HCT116 (cell line): ENCODE measurements around the gene BST2. TPM values are rescaled to one million over a fixed set of nuclear protein-coding genes. Genes with fewer than 3 reads are reported as not detected.

ENCODE experiments used
- ATAC-seq: fragments of 200-7000 bp; cut with Tn5 transposase; 2 replicates; pipeline ENCODE4 v1.9.1; 2020; ENCODE audit warnings: mild to moderate bottlenecking, moderate library complexity
- BruUV-seq: library from RNA; stranded (reverse); fragments of 400-500 nt; replicated peaks from 2 replicates; lab custom pipeline; 2021; lab: Mats Ljungman, UMichigan
- CTCF ChIA-PET: fragments of 300-600 bp; sonication (Branson Sonifier 250); formaldehyde crosslinking; loops from one replicate; lab custom pipeline; 2021; ENCODE audit warnings: antibody characterized with exemption; lab: Charles Lee
- POLR2A ChIA-PET: fragments of 300-600, 350-600 bp; sonication (Branson Sonifier 250); formaldehyde crosslinking; loops from one replicate; lab custom pipeline; 2021; ENCODE audit warnings: antibody characterized with exemption; lab: Charles Lee
- RAD21 ChIA-PET, 2 experiments: fragments of 300-600 bp; sonication (Branson Sonifier 250); formaldehyde crosslinking; loops; one replicate each; lab custom pipeline; 2023; ENCODE audit warnings: low total read pairs in 2 of 2; ENCODE audit not compliant: uncharacterized antibody in 2 of 2, unreplicated experiment in 2 of 2, low non-redundant PET in 1 of 2; lab: Charles Lee
- DNase-seq: peaks from one replicate; pipeline ENCODE4 v3.0.0-alpha.2; 2010; ENCODE audit warnings: low read depth, low spot score
- H2AFZ ChIP-seq: fragments of 200-600 bp; shearing (Covaris generic), sonication (generic); 2 replicates; pipeline ENCODE4 v1.6.1; 2017; ENCODE audit warnings: low read depth, mixed run types, mixed read lengths, antibody characterized with exemption, low read length; ENCODE audit not compliant: poor library complexity, severe bottlenecking
- H3K27ac ChIP-seq: 2 replicates; pipeline ENCODE4 v1.5.1; 2012; ENCODE audit warnings: low read depth, low read length
- H3K27me3 ChIP-seq: fragments of 200-600 bp; sonication (generic); 2 replicates; pipeline ENCODE4 v1.6.1; 2016; ENCODE audit warnings: mixed run types, low read length, mixed read lengths; ENCODE audit not compliant: insufficient read depth
- H3K36me3 ChIP-seq, 2 experiments: fragments of 200-500 bp in 1 of 2; fragments of 200-600 bp in 1 of 2; sonication (Bioruptor generic) in 1 of 2; sonication (generic) in 1 of 2; 2 replicates each; pipeline versions ENCODE4 v1.5.1 to v1.6.1; 2014 to 2016; ENCODE audit warnings: low read length in 2 of 2, inconsistent platforms in 1 of 2, mixed read lengths in 1 of 2, mixed run types in 1 of 2; ENCODE audit not compliant: insufficient read depth in 2 of 2, control insufficient read depth in 1 of 2
- H3K4me1 ChIP-seq, 2 experiments: fragments of 200-600 bp in 1 of 2; sonication (generic) in 1 of 2; 2 replicates each; pipeline versions ENCODE4 v1.5.1 to v1.6.1; 2012 to 2017; ENCODE audit warnings: low read length in 2 of 2, inconsistent platforms in 1 of 2, mild to moderate bottlenecking in 1 of 2, mixed read lengths in 1 of 2, mixed run types in 1 of 2, moderate library complexity in 1 of 2; ENCODE audit not compliant: insufficient read depth in 2 of 2, control insufficient read depth in 1 of 2
- H3K4me2 ChIP-seq: fragments of 200-600 bp; sonication (generic); 2 replicates; pipeline ENCODE4 v1.6.1; 2017; ENCODE audit warnings: mixed run types, low read length, mixed read lengths
- H3K4me3 ChIP-seq, 2 experiments: fragments of 200-600 bp in 1 of 2; sonication (generic) in 1 of 2; replicated peaks in 1 of 2; 2 replicates each; pipeline ENCODE4 v1.5.1; 2011 to 2016; ENCODE audit warnings: low read length in 2 of 2, control low read depth in 1 of 2, low read depth in 1 of 2, mild to moderate bottlenecking in 1 of 2, mixed read lengths in 1 of 2, mixed run types in 1 of 2
- H3K79me2 ChIP-seq: fragments of 200-600 bp; sonication (generic); 2 replicates; pipeline ENCODE4 v1.6.1; 2017; ENCODE audit warnings: mild to moderate bottlenecking, mixed run types, low read length, moderate library complexity, mixed read lengths; ENCODE audit not compliant: insufficient read depth
- H3K9ac ChIP-seq: fragments of 200-600 bp; sonication (generic); 2 replicates; pipeline ENCODE4 v1.6.1; 2016; ENCODE audit warnings: low read length, mixed read lengths
- H3K9me2 ChIP-seq: fragments of 200-600 bp; sonication (generic), shearing (Covaris generic); 2 replicates; pipeline ENCODE4 v1.6.1; 2017; ENCODE audit warnings: mixed run types, mild to moderate bottlenecking, moderate library complexity; ENCODE audit not compliant: insufficient read depth
- H3K9me3 ChIP-seq, 2 experiments: fragments of 200-500 bp in 1 of 2; fragments of 200-600 bp in 1 of 2; sonication (Bioruptor generic) in 1 of 2; sonication (generic) in 1 of 2; 2 replicates each; pipeline ENCODE4 v1.6.1; 2014 to 2017; ENCODE audit warnings: low read length in 2 of 2, mixed read lengths in 2 of 2, inconsistent platforms in 1 of 2, low read depth in 1 of 2, mild to moderate bottlenecking in 1 of 2, mixed run types in 1 of 2, moderate library complexity in 1 of 2; ENCODE audit not compliant: control insufficient read depth in 1 of 2, insufficient read depth in 1 of 2
- H4K20me1 ChIP-seq: fragments of 200-600 bp; sonication (generic), shearing (Covaris generic); 2 replicates; pipeline ENCODE4 v1.6.1; 2017; ENCODE audit warnings: mixed run types, mild to moderate bottlenecking, moderate library complexity; ENCODE audit not compliant: insufficient read depth
- CBX3 ChIP-seq: IDR thresholded peaks from 2 replicates; pipeline ENCODE4 v1.6.1; 2012; ENCODE audit warnings: low read depth
- CEBPB ChIP-seq: IDR thresholded peaks from 2 replicates; pipeline ENCODE4 v1.6.1; 2012; ENCODE audit warnings: low read depth
- ELF1 ChIP-seq: IDR thresholded peaks from 2 replicates; pipeline ENCODE4 v1.6.1; 2012; ENCODE audit warnings: low read depth, borderline replicate concordance
- EZH2 ChIP-seq: fragments of 200-600 bp; sonication (generic); IDR thresholded peaks from 2 replicates; pipeline ENCODE4 v1.6.1; 2017; ENCODE audit warnings: antibody characterized with exemption, mixed run types
- EZH2phosphoT487 ChIP-seq: fragments of 200-600 bp; IDR thresholded peaks from 2 replicates; pipeline ENCODE4 v1.6.1; 2018; ENCODE audit warnings: antibody characterized with exemption, borderline replicate concordance
- FOSL1 ChIP-seq: IDR thresholded peaks from 2 replicates; pipeline ENCODE4 v1.6.1; 2012; ENCODE audit warnings: low read depth
- POLR2AphosphoS5 ChIP-seq: IDR thresholded peaks from 2 replicates; pipeline ENCODE4 v1.6.1; 2011; ENCODE audit warnings: mild to moderate bottlenecking, low read depth, low read length, moderate library complexity
- SP1 ChIP-seq: IDR thresholded peaks from 2 replicates; pipeline ENCODE4 v1.6.1; 2012; ENCODE audit warnings: low read depth
- SRF ChIP-seq: IDR thresholded peaks from 2 replicates; pipeline ENCODE4 v1.6.1; 2012; ENCODE audit warnings: low read depth
- TCF7L2 ChIP-seq: IDR thresholded peaks from 2 replicates; pipeline ENCODE4 v1.7.0; 2011; ENCODE audit warnings: borderline replicate concordance, inconsistent platforms; ENCODE audit not compliant: insufficient read depth, insufficient read length; ENCODE audit errors: extremely low read depth
- intact Hi-C: fragments of 100-400 bp; cut with micrococcal nuclease; formaldehyde crosslinking; loops from 2 replicates; pipeline ENCODE4 v1.10.0; 2022
- total RNA-seq: library from RNA; stranded (reverse); gene quantifications from one replicate; pipeline ENCODE4 v1.2.1, GENCODE V29; 2021; ENCODE audit not compliant: unreplicated experiment
- TF ChIP-seq, protein P1 (sequence below): IDR thresholded peaks from 2 replicates; pipeline ENCODE4 v1.6.1; 2011; ENCODE audit warnings: mild to moderate bottlenecking, low read length, moderate library complexity; ENCODE audit not compliant: insufficient replicate concordance; ENCODE audit errors: extremely low read depth
- TF ChIP-seq, protein P2 (sequence below): IDR thresholded peaks from 2 replicates; pipeline ENCODE4 v1.6.1; 2012
- TF ChIP-seq, protein P3 (sequence below): IDR thresholded peaks from 2 replicates; pipeline ENCODE4 v1.6.1; 2012

The BST2 gene
- total RNA-seq, 1 experiment from 2014 or later: 5.4 TPM

DNA sequence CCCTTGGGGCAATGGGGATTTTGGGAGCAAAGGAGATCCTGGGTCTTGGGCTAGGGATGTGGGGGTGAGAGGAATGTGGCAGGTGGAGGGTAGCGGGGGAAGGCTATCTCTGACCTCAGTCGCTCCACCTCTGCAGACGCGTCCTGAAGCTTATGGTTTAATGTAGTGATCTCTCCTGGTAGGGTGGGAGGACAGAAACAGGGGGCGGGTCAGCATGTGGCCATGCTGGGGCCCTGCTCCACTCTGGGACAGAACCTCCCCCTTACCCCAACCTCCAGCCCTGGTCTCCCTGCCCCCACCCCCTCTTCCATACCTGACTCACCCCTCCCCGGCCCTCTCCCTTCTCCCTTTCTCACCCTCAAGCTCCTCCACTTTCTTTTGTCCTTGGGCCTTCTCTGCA lies 1.4 kb downstream of the BST2 start:
- RAD21 ChIA-PET: interaction anchor here (0.6 kb wide), 2 partner anchors 35 to 47 kb away, joined by 3 to 4 read pairs; no protein-coding TSS in a partner anchor

DNA sequence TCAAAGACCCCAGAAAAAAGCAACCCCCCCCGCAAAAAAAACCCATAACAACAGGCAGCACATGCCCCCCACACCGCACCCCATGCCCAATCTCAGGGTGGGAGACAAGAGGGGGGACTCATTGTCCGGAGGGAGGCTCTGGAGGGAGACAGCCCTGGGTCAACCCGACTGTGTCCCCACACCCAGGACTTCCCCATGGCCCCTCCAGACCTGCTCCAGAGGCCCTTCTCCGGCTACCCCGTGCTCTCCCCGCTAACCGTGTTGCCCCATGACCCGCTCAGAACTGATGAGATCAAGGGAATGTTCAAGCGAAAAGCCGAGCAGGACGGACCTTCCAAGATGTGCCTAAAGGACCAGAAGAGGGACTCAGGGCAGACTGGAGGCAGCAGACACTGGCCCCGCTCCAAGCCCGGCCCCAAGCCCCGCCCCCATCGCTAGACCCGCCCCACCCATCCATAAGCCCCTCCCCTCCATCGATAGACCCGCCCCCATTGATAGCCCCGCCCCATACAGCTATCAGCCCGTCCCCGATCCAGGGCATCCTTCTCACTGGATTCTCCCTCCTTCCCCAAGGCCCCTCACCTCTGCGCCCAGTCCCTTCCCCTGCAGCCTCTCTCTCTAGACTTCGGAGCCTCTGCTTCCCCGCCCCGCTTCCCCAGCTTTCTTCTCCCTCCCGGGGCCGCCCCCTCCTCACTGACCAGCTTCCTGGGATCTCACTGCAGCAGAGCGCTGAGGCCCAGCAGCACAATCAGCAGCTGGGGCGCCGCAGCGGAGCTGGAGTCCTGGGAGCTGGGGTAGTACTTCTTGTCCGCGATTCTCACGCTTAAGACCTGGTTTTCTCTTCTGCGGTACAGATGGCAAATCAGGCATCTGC lies 2.2 kb downstream of the BST2 start:
- no peaks in the 10 kb centered on the region for H3K9me3 ChIP-seq
- H3K4me1 ChIP-seq: peaks cover 4 to 32% of the 10 kb centered on the region in 2 experiments; a peak in 3 of 4 replicates
- ChIA-PET POLR2A (interaction anchor here (0.6 to 1.1 kb wide), 2 partner anchors 16 to 111 kb away, joined by 3 to 4 read pairs; no protein-coding TSS in a partner anchor), RAD21 (interaction anchor here in 1 of 2 experiments (0.6 kb wide), 1 partner anchor 48 kb away, joined by 3 read pairs; no protein-coding TSS in a partner anchor), CTCF (interaction anchor here (0.6 to 1.1 kb wide), 2 partner anchors 14 to 72 kb away, joined by 4 read pairs; no protein-coding TSS in a partner anchor)
- ATAC-seq: peak; percentile 82
- H3K9ac ChIP-seq: no peak overlapping the region
- BruUV-seq: no TSS peak
- no peak overlapping the region for H3K4me3 ChIP-seq
- H3K79me2 ChIP-seq: no peaks in the 10 kb centered on the region
- peak overlapping the region; percentile 42 for H3K4me2 ChIP-seq
- H3K27me3 ChIP-seq: no peaks in the 10 kb centered on the region
- H3K27ac ChIP-seq: no peak overlapping the region
- H4K20me1 ChIP-seq: no peaks in the 10 kb centered on the region
- H3K36me3 ChIP-seq: no peaks in the 10 kb centered on the region
- no peaks in the 10 kb centered on the region for H3K9me2 ChIP-seq
- DNase-seq: no peak
- H2AFZ ChIP-seq: no peak overlapping the region
- intact Hi-C loops: no loop called here
- no peak for TF ChIP-seq TCF7L2
- TF ChIP-seq, protein P1, sequence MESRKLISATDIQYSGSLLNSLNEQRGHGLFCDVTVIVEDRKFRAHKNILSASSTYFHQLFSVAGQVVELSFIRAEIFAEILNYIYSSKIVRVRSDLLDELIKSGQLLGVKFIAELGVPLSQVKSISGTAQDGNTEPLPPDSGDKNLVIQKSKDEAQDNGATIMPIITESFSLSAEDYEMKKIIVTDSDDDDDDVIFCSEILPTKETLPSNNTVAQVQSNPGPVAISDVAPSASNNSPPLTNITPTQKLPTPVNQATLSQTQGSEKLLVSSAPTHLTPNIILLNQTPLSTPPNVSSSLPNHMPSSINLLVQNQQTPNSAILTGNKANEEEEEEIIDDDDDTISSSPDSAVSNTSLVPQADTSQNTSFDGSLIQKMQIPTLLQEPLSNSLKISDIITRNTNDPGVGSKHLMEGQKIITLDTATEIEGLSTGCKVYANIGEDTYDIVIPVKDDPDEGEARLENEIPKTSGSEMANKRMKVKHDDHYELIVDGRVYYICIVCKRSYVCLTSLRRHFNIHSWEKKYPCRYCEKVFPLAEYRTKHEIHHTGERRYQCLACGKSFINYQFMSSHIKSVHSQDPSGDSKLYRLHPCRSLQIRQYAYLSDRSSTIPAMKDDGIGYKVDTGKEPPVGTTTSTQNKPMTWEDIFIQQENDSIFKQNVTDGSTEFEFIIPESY: no peak
- TF ChIP-seq, protein P2, sequence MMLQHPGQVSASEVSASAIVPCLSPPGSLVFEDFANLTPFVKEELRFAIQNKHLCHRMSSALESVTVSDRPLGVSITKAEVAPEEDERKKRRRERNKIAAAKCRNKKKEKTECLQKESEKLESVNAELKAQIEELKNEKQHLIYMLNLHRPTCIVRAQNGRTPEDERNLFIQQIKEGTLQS: no peak
- TF ChIP-seq CEBPB: no peak
- TF ChIP-seq EZH2: no peak
- no peak for TF ChIP-seq SP1
- TF ChIP-seq, protein P3, sequence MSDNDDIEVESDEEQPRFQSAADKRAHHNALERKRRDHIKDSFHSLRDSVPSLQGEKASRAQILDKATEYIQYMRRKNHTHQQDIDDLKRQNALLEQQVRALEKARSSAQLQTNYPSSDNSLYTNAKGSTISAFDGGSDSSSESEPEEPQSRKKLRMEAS: no peak
- no peak for TF ChIP-seq POLR2AphosphoS5
- no peak for TF ChIP-seq EZH2phosphoT487
- no peak for TF ChIP-seq CBX3
- TF ChIP-seq SRF: no peak
- no peak for TF ChIP-seq FOSL1

More for the DNA sequence above, 1.4 kb downstream of the BST2 start:
- no TSS peak for BruUV-seq
- POLR2A ChIA-PET: interaction anchor here (0.6 to 1.1 kb wide), 2 partner anchors 12 to 15 kb away, joined by 3 to 4 read pairs; no protein-coding TSS in a partner anchor
- Histone ChIP-seq H3K27ac (no peak overlapping the region), H3K9ac (no peak overlapping the region), H3K9me3 (no peaks in the 10 kb centered on the region), H2AFZ (no peak overlapping the region), H3K79me2 (no peaks in the 10 kb centered on the region), H3K27me3 (no peaks in the 10 kb centered on the region), H3K4me3 (no peak overlapping the region), H4K20me1 (no peaks in the 10 kb centered on the region), H3K4me2 (no peak overlapping the region), H3K9me2 (no peaks in the 10 kb centered on the region), H3K36me3 (no peaks in the 10 kb centered on the region), H3K4me1 (peaks cover 4 to 32% of the 10 kb centered on the region in 2 experiments; a peak in 3 of 4 replicates)
- CTCF ChIA-PET: no interaction called here
- ATAC-seq: no peak
- TF ChIP-seq ELF1: no peak
- no peak for TF ChIP-seq EZH2
- no peak for TF ChIP-seq TCF7L2
- no peak for TF ChIP-seq EZH2phosphoT487
- DNase-seq: no peak
- intact Hi-C loops: no loop called here
